Esophagus muscularis mucosa (tissue), 4 donors: ENCODE measurements around the gene LCE5A. TPM values are rescaled to one million over a fixed set of nuclear protein-coding genes. Genes with fewer than 3 reads are reported as not detected.

Experiments used
- DNase-seq: peaks from one replicate; pipeline ENCODE4 v3.0.0-alpha.2; 2017; ENCODE audit errors: extremely low spot score
- H3K27ac ChIP-seq, 4 donors: fragments of 200-600 bp; sonication (generic); replicated peaks in 1 of 4; 1 replicate in 3 of 4; 2 replicates in 1 of 4; pipeline ENCODE4 v1.5.1; 2016 to 2019; ENCODE audit warnings: mild to moderate bottlenecking in 1 of 4
- H3K27me3 ChIP-seq, 4 donors: fragments of 200-600 bp; sonication (generic); one replicate each; pipeline versions ENCODE4 v1.5.1 to v1.6.0; 2016 to 2019
- H3K36me3 ChIP-seq, 4 donors: fragments of 200-600 bp; sonication (generic); one replicate each; pipeline ENCODE4 v1.5.1; 2016 to 2019
- H3K4me1 ChIP-seq, 4 donors: fragments of 200-600 bp; sonication (generic); one replicate each; pipeline ENCODE4 v1.5.1; 2016 to 2019
- H3K4me3 ChIP-seq, 4 donors: fragments of 200-600 bp; sonication (generic); 1 replicate in 2 of 4; 2 replicates in 2 of 4; pipeline ENCODE4 v1.5.1; 2016 to 2019; ENCODE audit warnings: mild to moderate bottlenecking in 4 of 4, moderate library complexity in 1 of 4
- H3K9me3 ChIP-seq, 4 donors: fragments of 200-600 bp; sonication (generic); 1 replicate in 3 of 4; 2 replicates in 1 of 4; pipeline ENCODE4 v1.5.1; 2016 to 2019
- CTCF ChIP-seq, 3 experiments: fragments of 200-600 bp in 2 of 3; fragments of 450-650 bp in 1 of 3; sonication (generic) in 2 of 3; IDR thresholded peaks; one replicate each; pipeline ENCODE4 v1.5.1; 2017 to 2019; ENCODE audit warnings: antibody characterized with exemption in 3 of 3, mild to moderate bottlenecking in 2 of 3, moderate library complexity in 1 of 3
- EP300 ChIP-seq: sonication (generic); formaldehyde crosslinking; IDR thresholded peaks from one replicate; pipeline ENCODE4 v1.6.1; 2017; ENCODE audit warnings: antibody characterized with exemption
- POLR2A ChIP-seq: fragments of 450-650 bp; IDR thresholded peaks from one replicate; pipeline ENCODE4 v1.6.1; 2017; ENCODE audit warnings: antibody characterized with exemption, moderate library complexity, mild to moderate bottlenecking, low read depth
- POLR2AphosphoS5 ChIP-seq, 2 donors: sonication (generic); formaldehyde crosslinking; IDR thresholded peaks; one replicate each; pipeline ENCODE4 v1.6.1; 2017; ENCODE audit warnings: antibody characterized with exemption in 2 of 2
- WGBS: methylation state at CpG from one replicate; pipeline ENCODE4 v1.1.5; 2018; 5-methylcytosine and 5-hydroxymethylcytosine counted together
- intact Hi-C: fragments of 100-400 bp; cut with DNase I; formaldehyde crosslinking; loops from one replicate; pipeline ENCODE4 v1.15.1; 2023
- total RNA-seq, 4 donors: library from RNA; depleted of rRNA; stranded (reverse); fragments of >200 nt; gene quantifications; one replicate each; pipeline versions ENCODE4 v1.1.0 to v1.2.1, GENCODE V29; 2016

Gene LCE5A
- total RNA-seq, 4 donors from 2014 or later, result not detected

- H3K4me3 ChIP-seq, result no peak overlapping the region
- no peaks in the 10 kb centered on the region for H3K27me3 ChIP-seq
- peak in 1 of 3 experiments; percentile 17 for TF ChIP-seq CTCF (IDR thresholded peaks at IDR 0.05)
- TF ChIP-seq POLR2AphosphoS5 (IDR thresholded peaks at IDR 0.05), result no peak
- no peaks in the 10 kb centered on the region for H3K4me1 ChIP-seq
- H3K9me3 ChIP-seq, result no peaks in the 10 kb centered on the region
- no peak overlapping the region for H3K27ac ChIP-seq
- DNase-seq, result no peak
- H3K36me3 ChIP-seq, result no peaks in the 10 kb centered on the region
- intact Hi-C loops, result no loop called here
- 55% methylated on average over 4 of the region's 4 CpGs for WGBS
These were observed 15.4 kb upstream of the LCE5A start for GRCh38 chr1:152495066-152495675.

DNA sequence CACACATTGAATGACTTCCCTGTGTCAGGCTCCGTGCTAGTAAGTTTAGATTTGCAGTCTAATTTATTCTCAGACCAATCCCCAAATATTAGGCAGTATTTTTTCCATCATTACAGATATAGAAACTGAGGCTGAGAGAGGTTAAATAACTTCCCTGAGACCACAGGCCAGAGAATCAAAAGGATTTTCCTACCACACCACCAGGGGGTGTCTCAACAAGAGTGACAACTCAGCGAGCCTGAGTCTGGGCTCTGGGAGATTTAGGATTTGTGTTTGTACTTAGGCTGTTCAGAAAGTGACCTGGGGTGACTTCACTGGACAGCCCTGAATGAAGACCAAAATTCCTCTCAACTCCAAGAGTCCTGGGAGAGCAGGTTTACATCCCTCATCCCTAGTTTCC, 13.3 kb upstream of the LCE5A start:
- no peak overlapping the region for H3K27ac ChIP-seq
- no peaks in the 10 kb centered on the region for H3K36me3 ChIP-seq
- WGBS, result 22% methylated on average over 2 of the region's 2 CpGs
- no peak for TF ChIP-seq POLR2AphosphoS5 (IDR thresholded peaks at IDR 0.05)
- no peak for TF ChIP-seq POLR2A
- no peak for DNase-seq
- H3K4me3 ChIP-seq, result no peak overlapping the region
- no peaks in the 10 kb centered on the region for H3K4me1 ChIP-seq
- no peaks in the 10 kb centered on the region for H3K9me3 ChIP-seq
- H3K27me3 ChIP-seq, result no peaks in the 10 kb centered on the region
- intact Hi-C loops, result no loop called here

DNA sequence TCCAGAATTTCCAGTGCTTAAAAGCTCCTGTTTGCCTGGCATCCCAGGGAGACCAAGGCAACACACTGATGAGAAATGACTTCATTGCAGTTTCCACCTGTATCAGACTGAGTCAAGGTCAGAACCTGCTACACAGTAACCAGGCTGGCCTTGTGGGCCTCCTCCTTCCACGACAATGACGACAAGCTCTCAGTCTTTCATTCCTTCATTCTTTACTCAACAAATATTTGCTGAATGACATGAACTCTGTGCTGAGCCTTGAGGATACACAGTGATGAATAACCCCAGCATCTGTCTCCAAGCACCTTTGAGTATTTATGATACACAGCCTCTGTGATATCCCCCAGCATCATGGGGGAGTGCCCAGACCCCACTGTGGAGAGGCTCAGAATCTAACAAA, 8.9 kb upstream of the LCE5A start:
- Histone ChIP-seq H3K27me3 (peaks cover 0 to 7% (median 0%) of the 10 kb centered on the region in 4 donors), H3K27ac (no peak overlapping the region), H3K4me3 (no peak overlapping the region), H3K4me1 (no peaks in the 10 kb centered on the region), H3K9me3 (no peaks in the 10 kb centered on the region), H3K36me3 (no peaks in the 10 kb centered on the region)
- DNase-seq, result no peak
- intact Hi-C loops, result no loop called here
- WGBS, result 81% methylated on average over 2 of the region's 2 CpGs
- no peak for TF ChIP-seq POLR2A

DNA sequence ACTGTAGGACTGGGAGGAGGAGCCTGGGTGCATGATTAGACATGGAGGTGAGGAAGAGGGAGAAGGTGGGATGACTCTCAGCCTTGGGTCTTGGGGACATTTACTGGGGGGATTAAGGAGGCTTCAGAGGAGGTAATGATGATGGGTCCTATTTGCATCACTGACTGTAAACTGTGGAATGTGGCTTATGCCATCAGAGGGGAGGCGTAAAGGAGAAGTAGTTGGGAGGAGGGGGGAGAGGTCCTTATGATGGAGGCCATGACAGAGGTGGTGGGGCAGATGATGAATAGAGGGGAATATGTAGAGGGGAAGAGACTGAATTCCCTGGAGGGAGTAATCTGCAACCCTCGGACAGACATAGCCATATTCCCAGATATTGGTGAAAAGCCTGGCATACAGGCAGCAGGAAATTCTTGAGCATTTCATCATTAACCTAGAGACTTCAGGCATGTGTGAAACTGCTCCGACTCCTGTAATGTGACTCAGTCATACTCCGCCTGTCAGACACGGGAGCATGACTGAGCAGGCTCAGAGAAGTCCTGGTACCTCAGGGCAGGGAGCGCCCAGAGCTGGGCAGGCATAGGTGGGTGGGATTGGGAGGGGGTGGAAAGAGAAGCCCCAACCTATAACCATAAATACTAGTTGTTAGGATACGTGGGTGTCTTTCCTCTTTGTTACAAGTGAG, 8.0 kb upstream of the LCE5A start:
- H3K27me3 ChIP-seq, result peaks cover 0 to 7% (median 0%) of the 10 kb centered on the region in 4 donors
- TF ChIP-seq POLR2AphosphoS5 (IDR thresholded peaks at IDR 0.05), result no peak
- no peak for TF ChIP-seq EP300
- TF ChIP-seq CTCF (IDR thresholded peaks at IDR 0.05), result no peak
- TF ChIP-seq POLR2A, result no peak
- H3K27ac ChIP-seq, result no peak overlapping the region
- no peak overlapping the region for H3K4me3 ChIP-seq
- WGBS, result 75% methylated on average over 7 of the region's 7 CpGs
- H3K4me1 ChIP-seq, result no peaks in the 10 kb centered on the region
- intact Hi-C loops, result no loop called here
- no peaks in the 10 kb centered on the region for H3K36me3 ChIP-seq
- peak; percentile 70 for DNase-seq
- no peaks in the 10 kb centered on the region for H3K9me3 ChIP-seq

DNA sequence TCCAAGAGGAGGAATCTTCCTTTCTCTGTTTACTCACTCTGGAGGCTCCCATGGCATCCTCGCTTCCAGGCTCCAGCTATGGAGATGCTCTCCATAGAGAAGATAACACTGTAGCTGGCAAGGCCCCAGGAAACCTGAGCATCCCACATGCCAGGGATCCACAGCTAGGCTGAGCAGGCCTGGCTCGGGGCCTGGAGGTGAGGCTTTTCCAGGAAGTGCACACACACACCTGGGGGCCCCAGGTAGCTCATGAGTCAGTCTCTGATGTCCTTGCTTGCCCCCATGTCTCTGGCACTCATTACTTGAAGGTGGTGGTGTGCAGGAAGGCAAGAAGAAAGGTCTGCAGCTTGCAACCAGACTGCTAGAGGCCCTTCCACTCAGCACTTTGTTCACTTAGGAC, 5.5 kb upstream of the LCE5A start:
- no peak overlapping the region for H3K27ac ChIP-seq
- no peaks in the 10 kb centered on the region for H3K4me1 ChIP-seq
- DNase-seq, result peak; percentile 86
- no peaks in the 10 kb centered on the region for H3K36me3 ChIP-seq
- TF ChIP-seq CTCF (IDR thresholded peaks at IDR 0.05), result no peak
- no peak for TF ChIP-seq EP300
- TF ChIP-seq POLR2A, result no peak
- TF ChIP-seq POLR2AphosphoS5 (IDR thresholded peaks at IDR 0.05), result no peak
- H3K9me3 ChIP-seq, result no peaks in the 10 kb centered on the region
- 96% methylated on average over 2 of the region's 2 CpGs for WGBS
- H3K27me3 ChIP-seq, result peaks cover 0 to 13% (median 0%) of the 10 kb centered on the region in 4 donors
- intact Hi-C loops, result no loop called here
- H3K4me3 ChIP-seq, result no peak overlapping the region
